ENCODE data around the gene NRARP.

GRCh38 chr9:137278721-137279711 is 23.1 kb downstream of the NRARP start:
- TF ChIP-seq FOXM1 (IDR thresholded peaks at IDR 0.05; ENCODE audit: borderline replicate concordance) (no peak), NFRKB (IDR thresholded peaks at IDR 0.05) (no peak)
